Gastroesophageal sphincter (tissue), 4 donors: Measurements from ENCODE around the gene TK2. TPM values are rescaled to one million over a fixed set of nuclear protein-coding genes. Genes with fewer than 3 reads are reported as not detected.
"Not testable (repeated sequence)": the region's sequence is repeated elsewhere in the genome, so short reads cannot be mapped to it uniquely, and the experiment has no call there.

ENCODE experiments used
- ATAC-seq: fragments of 150-250 bp; one replicate; pipeline ENCODE4 v1.9.1; 2016; ENCODE audit warnings: mild to moderate bottlenecking, moderate library complexity
- H3K27ac ChIP-seq, 4 donors: fragments of 200-600 bp; sonication (generic) in 3 of 4; 1 replicate in 3 of 4; 2 replicates in 1 of 4; pipeline ENCODE4 v1.5.1; 2016 to 2019
- H3K27me3 ChIP-seq: fragments of 200-600 bp; sonication (generic); one replicate; pipeline ENCODE4 v1.5.1; 2019
- H3K36me3 ChIP-seq, 2 donors: fragments of 200-600 bp; sonication (generic); one replicate each; pipeline ENCODE4 v1.5.1; 2019; ENCODE audit warnings: control low read depth in 1 of 2
- H3K4me1 ChIP-seq, 3 donors: fragments of 200-600 bp; sonication (generic); 1 replicate in 2 of 3; 2 replicates in 1 of 3; pipeline ENCODE4 v1.5.1; 2016 to 2019; ENCODE audit warnings: control low read depth in 2 of 3
- H3K4me3 ChIP-seq, 2 donors: fragments of 200-600 bp; sonication (generic); one replicate each; pipeline ENCODE4 v1.5.1; 2019; ENCODE audit warnings: mild to moderate bottlenecking in 1 of 2, moderate library complexity in 1 of 2
- H3K9me3 ChIP-seq, 3 donors: fragments of 200-600 bp; sonication (generic); one replicate each; pipeline ENCODE4 v1.5.1; 2017 to 2019; ENCODE audit warnings: control low read depth in 2 of 3
- CTCF ChIP-seq, 4 experiments: fragments of 200-600 bp in 2 of 4; fragments of 450-650 bp in 2 of 4; sonication (generic) in 1 of 4; IDR thresholded peaks; one replicate each; pipeline ENCODE4 v1.5.1; 2017 to 2019; ENCODE audit warnings: antibody characterized with exemption in 4 of 4, mild to moderate bottlenecking in 2 of 4, moderate library complexity in 2 of 4
- EP300 ChIP-seq: sonication (generic); formaldehyde crosslinking; IDR thresholded peaks from one replicate; pipeline ENCODE4 v1.6.1; 2017; ENCODE audit warnings: antibody characterized with exemption, mild to moderate bottlenecking
- POLR2A ChIP-seq, 2 donors: fragments of 450-650 bp; IDR thresholded peaks; one replicate each; pipeline ENCODE4 v1.6.1; 2017; ENCODE audit warnings: antibody characterized with exemption in 2 of 2, mild to moderate bottlenecking in 2 of 2, moderate library complexity in 1 of 2
- POLR2AphosphoS5 ChIP-seq: sonication (generic); formaldehyde crosslinking; IDR thresholded peaks from one replicate; pipeline ENCODE4 v1.6.1; 2017; ENCODE audit warnings: antibody characterized with exemption
- WGBS, 2 donors: methylation state at CpG; one replicate each; pipeline ENCODE4 v1.1.5; 2018; ENCODE audit warnings: low coverage in 1 of 2; 5-methylcytosine and 5-hydroxymethylcytosine counted together
- total RNA-seq, 4 donors: library from RNA; depleted of rRNA; stranded (reverse); fragments of >200 nt; gene quantifications; one replicate each; pipeline ENCODE4 v1.1.0, GENCODE V29; 2016

TK2 gene
- 10 to 100 TPM; 32.7 to 42.8 (median 37.0) TPM for total RNA-seq

GRCh38 chr16:66549284-66550131 is at the start of gene TK2:
Gene TK2, minus strand, starts transcription at chr16:66550122. Its CDS starts 61 bp downstream, at chr16:66550061.
- TF ChIP-seq EP300 (no peak), POLR2A (IDR thresholded peaks at IDR 0.05) (peak; percentile 73 to 74), CTCF (IDR thresholded peaks at IDR 0.05) (peak in 3 of 4 experiments; percentile 4 to 37 (median 8))
- 5 to 8% methylated on average over 7 of the region's 80 CpGs for WGBS, 2 donors
- ATAC-seq: peak; percentile 73

GRCh38 chr16:66598111-66598510 is 48.2 kb upstream of the TK2 start:
- WGBS, 2 donors: 59 to 76% methylated on average over 2 to 3 of the region's 3 CpGs
- H3K27ac ChIP-seq: no peak overlapping the region
- H3K4me1 ChIP-seq: peaks cover 0 to 3% (median 0%) of the 10 kb centered on the region in 3 donors
- no peaks in the 10 kb centered on the region for H3K36me3 ChIP-seq
- H3K4me3 ChIP-seq: no peak overlapping the region
- no peak for ATAC-seq
- peaks cover 0 to 5% (median 0%) of the 10 kb centered on the region in 3 donors for H3K9me3 ChIP-seq
- H3K27me3 ChIP-seq: peaks cover 26% of the 10 kb centered on the region
- TF ChIP-seq CTCF (IDR thresholded peaks at IDR 0.05): no peak
- TF ChIP-seq EP300: no peak
- TF ChIP-seq POLR2A (IDR thresholded peaks at IDR 0.05): no peak
- TF ChIP-seq POLR2AphosphoS5: no peak

More at GRCh38 chr16:66549284-66550131, at the start of gene TK2:
- Histone ChIP-seq H3K4me3 (peak within 1 kb of the TSS; percentile 68 to 93), H3K36me3 (peaks cover 0 to 34% of the 10 kb centered on the region in 2 donors), H3K9me3 (no peaks in the 10 kb centered on the region), H3K4me1 (peaks cover 0 to 60% (median 23%) of the 10 kb centered on the region in 3 donors), H3K27ac (peak within 1 kb of the TSS; percentile 92 to 98 (median 95)), H3K27me3 (no peaks in the 10 kb centered on the region)

- no peaks in the 10 kb centered on the region for H3K36me3 ChIP-seq
- peaks cover 18% of the 10 kb centered on the region for H3K27me3 ChIP-seq
- H3K4me3 ChIP-seq: no peak overlapping the region
- no peak for ATAC-seq
- peaks cover 0 to 5% (median 0%) of the 10 kb centered on the region in 3 donors for H3K9me3 ChIP-seq
- no peak for TF ChIP-seq POLR2A (IDR thresholded peaks at IDR 0.05)
- no peak for TF ChIP-seq POLR2AphosphoS5
- TF ChIP-seq CTCF (IDR thresholded peaks at IDR 0.05): no peak
- TF ChIP-seq EP300: no peak
- no peaks in the 10 kb centered on the region for H3K4me1 ChIP-seq
- WGBS, 2 donors: 83 to 88% methylated on average over 5 of the region's 5 CpGs
- H3K27ac ChIP-seq: no peak overlapping the region
These were observed 47.3 kb upstream of the TK2 start for GRCh38 chr16:66596986-66597848.

- not testable (repeated sequence) for H3K4me3 ChIP-seq, H3K36me3 ChIP-seq, H3K4me1 ChIP-seq, H3K9me3 ChIP-seq, H3K27ac ChIP-seq, ATAC-seq
- whole genome bisulfite sequencing, 2 donors: 100% methylated on average over 3 to 4 of the region's 4 CpGs
- peaks cover 13% of the 10 kb centered on the region for H3K27me3 ChIP-seq
These were observed 46.6 kb upstream of the TK2 start for GRCh38 chr16:66596559-66596958.

- WGBS, 2 donors: 48 to 68% methylated on average over 6 of the region's 7 CpGs
These were observed 44.8 kb upstream of the TK2 start for GRCh38 chr16:66594739-66595138.

More at GRCh38 chr16:66594739-66595138, 44.8 kb upstream of the TK2 start:
- no peaks in the 10 kb centered on the region for H3K27me3 ChIP-seq
- H3K36me3 ChIP-seq: no peaks in the 10 kb centered on the region
- no peak overlapping the region for H3K4me3 ChIP-seq
- no peaks in the 10 kb centered on the region for H3K4me1 ChIP-seq
- H3K9me3 ChIP-seq: peaks cover 0 to 5% (median 0%) of the 10 kb centered on the region in 3 donors
- no peak for ATAC-seq
- no peak overlapping the region for H3K27ac ChIP-seq
- no peak for TF ChIP-seq EP300
